Stimulated activated CD4-positive, alpha-beta T cell treated with anti-CD3 and anti-CD28 coated beads, Interleukin-2, amount 100 ng/mL, for 48 hours (primary cell): ENCODE data around the gene ZNF888.
"Not testable (repeated sequence)": the region's sequence is repeated elsewhere in the genome, so short reads cannot be mapped to it uniquely, and the experiment has no call there.

ENCODE experiments used
- DNase-seq, 2 donors: peaks; one replicate each; pipeline ENCODE4 v3.0.0-alpha.2; 2020

The ZNF888 gene

GRCh38 chr19:52922841-52923777 is at the start of gene ZNF888:
Gene ZNF888, minus strand, starts transcription at chr19:52923428. Its CDS starts 5,555 bp downstream, at chr19:52917873.
- peak; percentile 69 to 83 for DNase-seq

GRCh38 chr19:52967772-52968171 is 44.5 kb upstream of the ZNF888 start:
- DNase-seq: no peak

- peak in 1 of 2 donors; percentile 5 for DNase-seq
Observed at GRCh38 chr19:52963247-52963618, 40.0 kb upstream of the ZNF888 start.

GRCh38 chr19:52962394-52963246 is 39.4 kb upstream of the ZNF888 start, which contains the start of gene ZNF816:
Gene ZNF816, minus strand, starts transcription at chr19:52962881. Its CDS starts 6,792 bp downstream, at chr19:52956089.
- DNase-seq: peak; percentile 97 to 99

GRCh38 chr19:52961981-52962380 is 38.8 kb upstream of the ZNF888 start:
- DNase-seq: no peak

GRCh38 chr19:52959613-52960295 is 36.5 kb upstream of the ZNF888 start:
- DNase-seq: no peak

- DNase-seq: no peak
Observed at GRCh38 chr19:52957591-52957990, 34.4 kb upstream of the ZNF888 start.

GRCh38 chr19:52956917-52957316 is 33.7 kb upstream of the ZNF888 start:
- DNase-seq: no peak

GRCh38 chr19:52949422-52949821 is 26.2 kb upstream of the ZNF888 start:
- DNase-seq: no peak

- DNase-seq: no peak
Observed at GRCh38 chr19:52948025-52948770, 25.0 kb upstream of the ZNF888 start.

GRCh38 chr19:52946322-52947310 is 23.4 kb upstream of the ZNF888 start:
- no peak for DNase-seq

GRCh38 chr19:52945652-52946321 is 22.6 kb upstream of the ZNF888 start:
- DNase-seq: no peak

GRCh38 chr19:52944703-52945493 is 21.7 kb upstream of the ZNF888 start:
- not testable (repeated sequence) for DNase-seq

- DNase-seq: no peak
Observed at GRCh38 chr19:52943884-52944643, 20.8 kb upstream of the ZNF888 start.

- DNase-seq: no peak
Observed at GRCh38 chr19:52943134-52943883, 20.1 kb upstream of the ZNF888 start.

GRCh38 chr19:52942386-52943133 is 19.3 kb upstream of the ZNF888 start:
- peak; percentile 84 to 91 for DNase-seq

- no peak for DNase-seq
Observed at GRCh38 chr19:52941941-52942385, 18.7 kb upstream of the ZNF888 start.
